ENCODE results near the gene SPATA4.

SPATA4 gene

GRCh38 chr4:176191974-176192373, 3.4 kb downstream of the SPATA4 start:
- H2AFZ ChIP-seq (ENCODE audit: low read depth): no peak overlapping the region
- no peaks in the 10 kb centered on the region for H3K36me3 ChIP-seq (ENCODE audit: insufficient read depth)
- no peak for TF ChIP-seq CTCF (conservative IDR thresholded peaks at IDR 0.05; ENCODE audit: low read depth, low read length)
- H3K79me2 ChIP-seq (ENCODE audit: insufficient read depth, low read depth): no peaks in the 10 kb centered on the region
- no peak overlapping the region for H3K27ac ChIP-seq
- H3K4me2 ChIP-seq: no peak overlapping the region
- H3K4me1 ChIP-seq (ENCODE audit: low read depth, poor library complexity, severe bottlenecking): peaks cover 21% of the 10 kb centered on the region
- no peak overlapping the region for H3K4me3 ChIP-seq (IDR thresholded peaks at IDR 0.05; ENCODE audit: insufficient read depth, low read depth, low read length)
- no peaks in the 10 kb centered on the region for H3K27me3 ChIP-seq (ENCODE audit: insufficient read depth, low read depth)
- no peak overlapping the region for H3K9ac ChIP-seq
- H4K20me1 ChIP-seq (ENCODE audit: insufficient read depth): no peaks in the 10 kb centered on the region

GRCh38 chr4:176189891-176190795, 5.2 kb downstream of the SPATA4 start:
- Histone ChIP-seq H3K36me3 (ENCODE audit: insufficient read depth) (no peaks in the 10 kb centered on the region), H3K4me2 (no peak overlapping the region), H3K4me3 (IDR thresholded peaks at IDR 0.05; ENCODE audit: insufficient read depth, low read depth, low read length) (no peak overlapping the region), H4K20me1 (ENCODE audit: insufficient read depth) (no peaks in the 10 kb centered on the region), H3K27me3 (ENCODE audit: insufficient read depth, low read depth) (no peaks in the 10 kb centered on the region), H3K27ac (no peak overlapping the region), H3K4me1 (ENCODE audit: low read depth, poor library complexity, severe bottlenecking) (peaks cover 8% of the 10 kb centered on the region), H2AFZ (ENCODE audit: low read depth) (no peak overlapping the region), H3K79me2 (ENCODE audit: insufficient read depth, low read depth) (no peaks in the 10 kb centered on the region), H3K9ac (no peak overlapping the region)
- no peak for TF ChIP-seq CTCF (conservative IDR thresholded peaks at IDR 0.05; ENCODE audit: low read depth, low read length)

DNA sequence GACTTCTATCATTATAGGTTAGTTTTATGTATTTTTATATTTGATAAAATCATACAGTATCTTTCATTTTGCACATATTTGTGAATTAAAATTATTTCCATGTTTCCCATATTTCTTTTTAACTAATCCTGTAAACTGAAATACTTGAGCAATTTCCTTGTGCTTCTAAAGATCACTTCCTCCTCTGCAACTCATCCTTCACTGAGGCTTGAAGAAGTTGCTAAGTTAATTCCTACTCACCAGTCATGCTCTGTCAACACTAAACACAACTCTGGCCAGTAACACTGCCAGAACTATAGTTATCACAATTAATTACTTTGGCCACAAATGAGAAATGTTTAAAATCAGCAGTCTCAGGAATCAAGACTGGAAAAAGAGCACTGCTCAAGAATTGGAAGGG, 6.7 kb downstream of the SPATA4 start:
- TF ChIP-seq CTCF (conservative IDR thresholded peaks at IDR 0.05; ENCODE audit: low read depth, low read length): no peak

DNA sequence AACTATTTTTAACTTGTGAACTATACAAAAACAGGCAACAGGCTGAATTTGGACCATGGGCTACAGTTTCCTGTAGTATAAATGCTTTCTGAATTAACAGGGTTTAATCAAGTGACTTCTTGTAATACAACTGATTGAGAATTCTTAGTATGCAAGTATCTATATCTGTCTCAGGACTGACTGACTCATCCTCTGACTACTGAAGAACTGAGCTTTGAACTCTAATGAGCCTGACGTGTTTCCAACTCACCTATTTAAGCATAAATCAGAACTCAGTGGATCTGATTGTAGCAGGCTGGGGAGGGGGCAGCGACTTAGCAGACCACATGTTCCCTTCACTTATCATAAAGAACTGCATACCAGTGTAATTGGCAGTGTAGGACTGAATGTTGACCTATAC, 7.8 kb downstream of the SPATA4 start:
- no peaks in the 10 kb centered on the region for H3K79me2 ChIP-seq (ENCODE audit: insufficient read depth, low read depth)
- H3K9ac ChIP-seq: no peak overlapping the region
- no peak overlapping the region for H3K27ac ChIP-seq
- no peaks in the 10 kb centered on the region for H3K27me3 ChIP-seq (ENCODE audit: insufficient read depth, low read depth)
- no peak overlapping the region for H2AFZ ChIP-seq (ENCODE audit: low read depth)
- H3K4me1 ChIP-seq (ENCODE audit: low read depth, poor library complexity, severe bottlenecking): no peaks in the 10 kb centered on the region
- H3K36me3 ChIP-seq (ENCODE audit: insufficient read depth): no peaks in the 10 kb centered on the region
- H4K20me1 ChIP-seq (ENCODE audit: insufficient read depth): no peaks in the 10 kb centered on the region
- no peak for TF ChIP-seq CTCF (conservative IDR thresholded peaks at IDR 0.05; ENCODE audit: low read depth, low read length)
- H3K4me2 ChIP-seq: no peak overlapping the region
- H3K4me3 ChIP-seq (IDR thresholded peaks at IDR 0.05; ENCODE audit: insufficient read depth, low read depth, low read length): no peak overlapping the region

More for the DNA sequence above, 6.7 kb downstream of the SPATA4 start:
- H3K4me1 ChIP-seq (ENCODE audit: low read depth, poor library complexity, severe bottlenecking): no peaks in the 10 kb centered on the region
- no peaks in the 10 kb centered on the region for H3K36me3 ChIP-seq (ENCODE audit: insufficient read depth)
- H3K27me3 ChIP-seq (ENCODE audit: insufficient read depth, low read depth): no peaks in the 10 kb centered on the region
- H3K9ac ChIP-seq: no peak overlapping the region
- no peak overlapping the region for H3K4me3 ChIP-seq (IDR thresholded peaks at IDR 0.05; ENCODE audit: insufficient read depth, low read depth, low read length)
- H2AFZ ChIP-seq (ENCODE audit: low read depth): no peak overlapping the region
- no peaks in the 10 kb centered on the region for H4K20me1 ChIP-seq (ENCODE audit: insufficient read depth)
- H3K27ac ChIP-seq: no peak overlapping the region
- no peak overlapping the region for H3K4me2 ChIP-seq
- H3K79me2 ChIP-seq (ENCODE audit: insufficient read depth, low read depth): no peaks in the 10 kb centered on the region

Measured in KMS-11 (cell line).